WERI-Rb-1 (cell line): Measurements from ENCODE around the gene STXBP3.

Source experiments
- DNase-seq: peaks from one replicate; pipeline ENCODE4 v3.0.0-alpha.2; 2020
- H3K27ac ChIP-seq: fragments of 250-450 bp; sonication (Bioruptor Pico); 2 replicates; pipeline ENCODE4 v1.5.1; 2020; ENCODE audit warnings: mild to moderate bottlenecking, moderate library complexity
- H3K27me3 ChIP-seq: fragments of 250-450 bp; sonication (Bioruptor Pico); 2 replicates; pipeline ENCODE4 v1.5.1; 2021; ENCODE audit warnings: mild to moderate bottlenecking, low read depth, moderate library complexity; ENCODE audit not compliant: insufficient read depth, severe bottlenecking
- H3K36me3 ChIP-seq: fragments of 250-450 bp; sonication (Bioruptor Pico); 2 replicates; pipeline ENCODE4 v1.5.1; 2020; ENCODE audit warnings: mild to moderate bottlenecking, moderate library complexity
- H3K4me3 ChIP-seq: 2 replicates; pipeline ENCODE4 v1.5.1; 2011; ENCODE audit warnings: low read depth, mild to moderate bottlenecking, control low read depth, low read length
- H3K9me3 ChIP-seq: fragments of 250-450 bp; sonication (Bioruptor Pico); 2 replicates; pipeline ENCODE4 v1.5.1; 2021; ENCODE audit warnings: mild to moderate bottlenecking, moderate library complexity; ENCODE audit not compliant: severe bottlenecking
- TF ChIP-seq, protein P1 (sequence below): IDR thresholded peaks from 2 replicates; pipeline ENCODE4 v1.5.1; 2011; ENCODE audit warnings: low read depth, mild to moderate bottlenecking, control low read depth, inconsistent platforms, low read length

The STXBP3 gene

GRCh38 chr1:108817811-108818210 is 71.3 kb downstream of the STXBP3 start:
- no peak for DNase-seq
- Histone ChIP-seq H3K4me3 (no peak overlapping the region), H3K9me3 (no peaks in the 10 kb centered on the region)

GRCh38 chr1:108819878-108820277 is 73.4 kb downstream of the STXBP3 start:
- Histone ChIP-seq H3K4me3 (no peak overlapping the region), H3K9me3 (no peaks in the 10 kb centered on the region), H3K27me3 (no peaks in the 10 kb centered on the region), H3K36me3 (no peaks in the 10 kb centered on the region), H3K27ac (no peak overlapping the region)
- TF ChIP-seq, protein P1, sequence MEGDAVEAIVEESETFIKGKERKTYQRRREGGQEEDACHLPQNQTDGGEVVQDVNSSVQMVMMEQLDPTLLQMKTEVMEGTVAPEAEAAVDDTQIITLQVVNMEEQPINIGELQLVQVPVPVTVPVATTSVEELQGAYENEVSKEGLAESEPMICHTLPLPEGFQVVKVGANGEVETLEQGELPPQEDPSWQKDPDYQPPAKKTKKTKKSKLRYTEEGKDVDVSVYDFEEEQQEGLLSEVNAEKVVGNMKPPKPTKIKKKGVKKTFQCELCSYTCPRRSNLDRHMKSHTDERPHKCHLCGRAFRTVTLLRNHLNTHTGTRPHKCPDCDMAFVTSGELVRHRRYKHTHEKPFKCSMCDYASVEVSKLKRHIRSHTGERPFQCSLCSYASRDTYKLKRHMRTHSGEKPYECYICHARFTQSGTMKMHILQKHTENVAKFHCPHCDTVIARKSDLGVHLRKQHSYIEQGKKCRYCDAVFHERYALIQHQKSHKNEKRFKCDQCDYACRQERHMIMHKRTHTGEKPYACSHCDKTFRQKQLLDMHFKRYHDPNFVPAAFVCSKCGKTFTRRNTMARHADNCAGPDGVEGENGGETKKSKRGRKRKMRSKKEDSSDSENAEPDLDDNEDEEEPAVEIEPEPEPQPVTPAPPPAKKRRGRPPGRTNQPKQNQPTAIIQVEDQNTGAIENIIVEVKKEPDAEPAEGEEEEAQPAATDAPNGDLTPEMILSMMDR, result no peak
- no peak for DNase-seq

More at GRCh38 chr1:108817811-108818210, 71.3 kb downstream of the STXBP3 start:
- Histone ChIP-seq H3K27me3 (no peaks in the 10 kb centered on the region), H3K27ac (no peak overlapping the region), H3K36me3 (no peaks in the 10 kb centered on the region)
- TF ChIP-seq, protein P1, result no peak

GRCh38 chr1:108823632-108824031 is 77.2 kb downstream of the STXBP3 start:
- Histone ChIP-seq H3K27ac (no peak overlapping the region), H3K36me3 (no peaks in the 10 kb centered on the region), H3K4me3 (no peak overlapping the region), H3K27me3 (no peaks in the 10 kb centered on the region), H3K9me3 (no peaks in the 10 kb centered on the region)
- TF ChIP-seq, protein P1, result no peak
- no peak for DNase-seq

GRCh38 chr1:108824051-108824450 is 77.6 kb downstream of the STXBP3 start:
- no peak for DNase-seq
- H3K9me3 ChIP-seq, result no peaks in the 10 kb centered on the region

DNA sequence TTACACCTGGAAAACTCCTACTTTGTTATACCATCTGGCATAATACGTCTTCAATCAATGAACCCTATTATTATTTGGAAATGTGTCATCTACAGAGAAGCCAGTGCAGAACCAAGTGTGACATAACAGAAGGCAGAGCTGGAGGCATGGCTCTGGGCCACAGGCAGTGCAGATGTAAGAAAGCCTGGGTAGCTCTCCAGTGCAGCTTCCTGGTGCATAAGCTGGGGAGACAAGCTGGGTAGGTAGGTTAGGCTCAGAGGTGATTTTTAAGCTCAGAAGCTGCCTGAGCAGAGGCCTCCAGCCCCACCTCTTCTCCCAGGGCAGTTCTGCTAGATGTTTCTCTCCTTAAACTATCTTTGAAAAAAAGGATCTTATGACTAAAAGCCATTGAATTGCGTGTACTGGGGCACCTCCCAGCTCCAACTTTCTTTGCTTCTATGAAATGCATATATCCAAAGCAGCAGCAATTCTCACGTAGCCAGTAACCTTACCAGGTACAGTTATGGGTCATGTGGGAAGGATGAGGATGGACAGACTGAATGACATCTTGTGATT is 79.7 kb downstream of the STXBP3 start:
- TF ChIP-seq, protein P1, result no peak
- Histone ChIP-seq H3K27ac (no peak overlapping the region), H3K27me3 (no peaks in the 10 kb centered on the region), H3K4me3 (no peak overlapping the region), H3K36me3 (no peaks in the 10 kb centered on the region), H3K9me3 (no peaks in the 10 kb centered on the region)
- no peak for DNase-seq

More at GRCh38 chr1:108824051-108824450, 77.6 kb downstream of the STXBP3 start:
- TF ChIP-seq, protein P1, result no peak
- Histone ChIP-seq H3K27ac (no peak overlapping the region), H3K4me3 (no peak overlapping the region), H3K27me3 (no peaks in the 10 kb centered on the region), H3K36me3 (no peaks in the 10 kb centered on the region)
